Esophagus squamous epithelium (tissue), 5 donors: ENCODE data around the gene RBM10. TPM values are rescaled to one million over a fixed set of nuclear protein-coding genes. Genes with fewer than 3 reads are reported as not detected.

Experiments used
- DNase-seq: peaks from one replicate; lab custom pipeline; 2025; lab: John Stamatoyannopoulos, UW
- H3K27ac ChIP-seq, 4 donors: fragments of 200-600 bp; sonication (generic); one replicate each; pipeline ENCODE4 v1.5.1; 2016 to 2019; ENCODE audit warnings: mild to moderate bottlenecking in 1 of 4
- H3K27me3 ChIP-seq, 4 donors: fragments of 200-600 bp; sonication (generic); 1 replicate in 3 of 4; 2 replicates in 1 of 4; pipeline versions ENCODE4 v1.5.1 to v1.6.0; 2017 to 2021; ENCODE audit warnings: antibody characterized with exemption in 1 of 4
- H3K36me3 ChIP-seq, 3 donors: fragments of 200-600 bp; sonication (generic); one replicate each; pipeline ENCODE4 v1.5.1; 2016 to 2019
- H3K4me1 ChIP-seq, 3 donors: fragments of 200-600 bp; sonication (generic); one replicate each; pipeline ENCODE4 v1.5.1; 2017 to 2019
- H3K4me3 ChIP-seq, 4 donors: fragments of 200-600 bp; sonication (generic); 1 replicate in 3 of 4; 2 replicates in 1 of 4; pipeline ENCODE4 v1.5.1; 2016 to 2019; ENCODE audit warnings: mild to moderate bottlenecking in 2 of 4, moderate library complexity in 1 of 4
- H3K9me3 ChIP-seq, 3 donors: fragments of 200-600 bp; sonication (generic); one replicate each; pipeline ENCODE4 v1.5.1; 2016 to 2019
- POLR2A ChIP-seq, 4 donors: fragments of 450-650 bp; IDR thresholded peaks; one replicate each; pipeline ENCODE4 v1.6.1; 2017; ENCODE audit warnings: antibody characterized with exemption in 4 of 4, mild to moderate bottlenecking in 4 of 4, moderate library complexity in 3 of 4
- WGBS, 2 donors: methylation state at CpG; one replicate each; pipeline ENCODE4 v1.1.5; 2018; 5-methylcytosine and 5-hydroxymethylcytosine counted together
- intact Hi-C: fragments of 100-400 bp; cut with DNase I; formaldehyde crosslinking; loops from one replicate; pipeline ENCODE4 v1.15.0; 2022
- total RNA-seq, 4 donors: library from RNA; depleted of rRNA; stranded (reverse); fragments of >200 nt; gene quantifications; one replicate each; pipeline ENCODE4 v1.1.0, GENCODE V29; 2016
- TF ChIP-seq, protein P1 (sequence below), 6 experiments: fragments of 450-650 bp in 4 of 6; fragments of 200-600 bp in 2 of 6; sonication (generic) in 2 of 6; IDR thresholded peaks; one replicate each; pipeline ENCODE4 v1.5.1; 2016 to 2019; ENCODE audit warnings: antibody characterized with exemption in 6 of 6, mild to moderate bottlenecking in 4 of 6, moderate library complexity in 4 of 6
- donor health status: DM: yes; HTN: yes; CAD: no.

The RBM10 gene
- total RNA-seq, 4 donors from 2014 or later, result 28.1 to 35.6 (median 28.6) TPM

DNA sequence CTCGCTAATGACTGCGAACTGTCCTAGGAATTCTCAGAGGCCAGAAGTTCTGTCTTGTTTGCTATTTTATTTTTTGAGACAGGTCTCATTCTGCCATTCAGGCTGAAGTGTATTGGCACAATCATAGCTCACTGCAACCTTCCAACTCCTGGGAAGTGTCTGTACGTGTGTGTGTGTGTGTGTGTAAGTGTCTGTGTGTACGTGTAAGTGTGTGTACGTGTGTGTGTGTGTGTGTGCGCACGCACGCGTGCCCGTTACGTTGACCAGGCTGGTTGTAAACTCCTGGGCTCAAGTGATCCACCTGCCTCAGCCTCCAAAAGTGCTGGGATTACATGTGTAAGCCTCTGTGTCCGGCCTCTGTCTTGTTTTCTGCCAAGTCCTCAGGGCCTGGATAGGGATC is 63.1 kb downstream of the RBM10 start:
- intact Hi-C loops, result loop anchor here (10.0 kb wide), 1 partner anchor 177 kb away; no protein-coding TSS in a partner anchor
- H3K9me3 ChIP-seq, result no peaks in the 10 kb centered on the region
- no peak overlapping the region for H3K4me3 ChIP-seq
- H3K27ac ChIP-seq, result no peak overlapping the region
- H3K4me1 ChIP-seq, result no peaks in the 10 kb centered on the region
- 87 to 96% methylated on average over 3 to 11 of the region's 12 CpGs for whole genome bisulfite sequencing, 2 donors
- H3K27me3 ChIP-seq, result no peaks in the 10 kb centered on the region
- no peak for TF ChIP-seq POLR2A (IDR thresholded peaks at IDR 0.05)
- H3K36me3 ChIP-seq, result peaks cover 52 to 100% (median 76%) of the 10 kb centered on the region in 3 donors
- DNase-seq, result no peak

DNA sequence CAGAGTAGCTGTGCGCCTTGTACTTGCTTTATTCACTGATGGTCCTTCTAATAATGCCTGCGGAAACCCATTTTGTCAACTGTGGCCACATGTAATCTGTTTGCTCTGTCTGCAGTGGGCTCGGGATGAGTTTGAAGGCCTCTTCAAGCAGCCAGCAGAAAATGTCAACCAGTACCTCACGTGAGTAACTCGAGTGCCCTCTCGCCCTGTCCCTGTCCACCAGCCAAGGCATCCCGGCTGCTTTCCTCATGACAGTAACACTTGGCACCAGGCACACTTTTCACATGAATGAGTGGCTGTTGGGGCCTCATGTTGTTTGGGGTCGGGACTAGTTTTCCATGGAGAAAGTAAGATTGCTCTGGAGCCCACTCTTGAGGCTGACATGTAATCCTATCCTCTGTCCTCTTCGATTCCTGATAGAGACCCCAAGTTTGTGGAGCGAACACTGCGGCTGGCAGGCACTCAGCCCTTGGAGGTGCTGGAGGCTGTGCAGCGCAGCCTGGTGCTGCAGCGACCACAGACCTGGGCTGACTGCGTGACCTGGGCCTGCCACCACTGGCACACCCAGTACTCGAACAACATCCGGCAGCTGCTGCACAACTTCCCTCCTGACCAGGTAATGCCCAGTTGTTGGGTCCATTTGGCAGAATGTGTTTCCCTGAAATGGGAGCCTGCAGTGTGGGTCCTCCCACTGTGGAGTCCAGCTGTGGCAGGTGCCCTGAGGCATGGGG is 64.7 kb downstream of the RBM10 start:
- no peak for DNase-seq
- Histone ChIP-seq H3K27ac (no peak overlapping the region), H3K36me3 (peaks cover 59 to 100% (median 67%) of the 10 kb centered on the region in 3 donors), H3K27me3 (no peaks in the 10 kb centered on the region), H3K4me1 (no peaks in the 10 kb centered on the region), H3K9me3 (no peaks in the 10 kb centered on the region), H3K4me3 (no peak overlapping the region)
- TF ChIP-seq, protein P1, sequence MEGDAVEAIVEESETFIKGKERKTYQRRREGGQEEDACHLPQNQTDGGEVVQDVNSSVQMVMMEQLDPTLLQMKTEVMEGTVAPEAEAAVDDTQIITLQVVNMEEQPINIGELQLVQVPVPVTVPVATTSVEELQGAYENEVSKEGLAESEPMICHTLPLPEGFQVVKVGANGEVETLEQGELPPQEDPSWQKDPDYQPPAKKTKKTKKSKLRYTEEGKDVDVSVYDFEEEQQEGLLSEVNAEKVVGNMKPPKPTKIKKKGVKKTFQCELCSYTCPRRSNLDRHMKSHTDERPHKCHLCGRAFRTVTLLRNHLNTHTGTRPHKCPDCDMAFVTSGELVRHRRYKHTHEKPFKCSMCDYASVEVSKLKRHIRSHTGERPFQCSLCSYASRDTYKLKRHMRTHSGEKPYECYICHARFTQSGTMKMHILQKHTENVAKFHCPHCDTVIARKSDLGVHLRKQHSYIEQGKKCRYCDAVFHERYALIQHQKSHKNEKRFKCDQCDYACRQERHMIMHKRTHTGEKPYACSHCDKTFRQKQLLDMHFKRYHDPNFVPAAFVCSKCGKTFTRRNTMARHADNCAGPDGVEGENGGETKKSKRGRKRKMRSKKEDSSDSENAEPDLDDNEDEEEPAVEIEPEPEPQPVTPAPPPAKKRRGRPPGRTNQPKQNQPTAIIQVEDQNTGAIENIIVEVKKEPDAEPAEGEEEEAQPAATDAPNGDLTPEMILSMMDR (IDR thresholded peaks at IDR 0.05), result no peak
- no peak for TF ChIP-seq POLR2A (IDR thresholded peaks at IDR 0.05)
- intact Hi-C loops, result loop anchor here (10.0 kb wide), 1 partner anchor 175 kb away; no protein-coding TSS in a partner anchor
- WGBS, 2 donors, result 80 to 93% methylated on average over 1 to 10 of the region's 16 CpGs

DNA sequence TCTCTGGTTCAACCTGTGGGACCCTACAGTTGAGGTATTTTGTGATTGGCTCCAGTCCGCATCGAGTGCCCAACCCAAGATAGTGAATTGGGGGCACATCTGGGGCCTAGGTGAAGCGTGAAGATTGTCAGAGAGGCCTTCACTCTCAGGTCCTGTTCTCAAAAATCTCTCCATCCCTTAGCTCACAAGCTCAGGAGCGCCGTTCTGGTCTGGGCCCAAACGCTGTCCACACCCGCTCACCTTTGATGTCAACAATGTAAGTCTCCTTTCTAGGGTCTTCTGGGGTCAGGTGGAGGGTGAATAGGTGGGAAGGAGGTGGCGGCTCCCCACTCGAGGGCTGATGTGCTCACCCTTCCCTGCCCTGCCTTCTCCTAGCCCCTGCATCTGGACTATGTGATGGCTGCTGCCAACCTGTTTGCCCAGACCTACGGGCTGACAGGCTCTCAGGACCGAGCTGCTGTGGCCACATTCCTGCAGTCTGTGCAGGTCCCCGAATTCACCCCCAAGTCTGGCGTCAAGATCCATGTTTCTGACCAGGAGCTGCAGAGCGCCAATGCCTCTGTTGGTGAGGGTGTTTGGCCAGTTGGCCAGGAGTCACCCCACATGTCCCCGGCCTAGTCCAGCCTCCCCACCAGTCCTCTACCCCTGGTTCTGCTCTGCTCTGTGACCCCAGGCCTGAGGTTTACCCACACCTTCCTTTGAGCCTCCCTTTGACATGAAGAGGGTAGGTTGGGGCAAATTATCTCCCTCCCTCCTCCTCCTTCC is 65.8 kb downstream of the RBM10 start:
- DNase-seq, result no peak
- Histone ChIP-seq H3K9me3 (no peaks in the 10 kb centered on the region), H3K27me3 (no peaks in the 10 kb centered on the region), H3K36me3 (peaks cover 56 to 100% (median 66%) of the 10 kb centered on the region in 3 donors), H3K4me1 (no peaks in the 10 kb centered on the region), H3K4me3 (no peak overlapping the region), H3K27ac (no peak overlapping the region)
- TF ChIP-seq POLR2A (IDR thresholded peaks at IDR 0.05), result no peak
- TF ChIP-seq, protein P1 (IDR thresholded peaks at IDR 0.05), result no peak
- WGBS, 2 donors, result 92 to 100% methylated on average over 1 to 15 of the region's 15 CpGs
- intact Hi-C loops, result no loop called here

DNA sequence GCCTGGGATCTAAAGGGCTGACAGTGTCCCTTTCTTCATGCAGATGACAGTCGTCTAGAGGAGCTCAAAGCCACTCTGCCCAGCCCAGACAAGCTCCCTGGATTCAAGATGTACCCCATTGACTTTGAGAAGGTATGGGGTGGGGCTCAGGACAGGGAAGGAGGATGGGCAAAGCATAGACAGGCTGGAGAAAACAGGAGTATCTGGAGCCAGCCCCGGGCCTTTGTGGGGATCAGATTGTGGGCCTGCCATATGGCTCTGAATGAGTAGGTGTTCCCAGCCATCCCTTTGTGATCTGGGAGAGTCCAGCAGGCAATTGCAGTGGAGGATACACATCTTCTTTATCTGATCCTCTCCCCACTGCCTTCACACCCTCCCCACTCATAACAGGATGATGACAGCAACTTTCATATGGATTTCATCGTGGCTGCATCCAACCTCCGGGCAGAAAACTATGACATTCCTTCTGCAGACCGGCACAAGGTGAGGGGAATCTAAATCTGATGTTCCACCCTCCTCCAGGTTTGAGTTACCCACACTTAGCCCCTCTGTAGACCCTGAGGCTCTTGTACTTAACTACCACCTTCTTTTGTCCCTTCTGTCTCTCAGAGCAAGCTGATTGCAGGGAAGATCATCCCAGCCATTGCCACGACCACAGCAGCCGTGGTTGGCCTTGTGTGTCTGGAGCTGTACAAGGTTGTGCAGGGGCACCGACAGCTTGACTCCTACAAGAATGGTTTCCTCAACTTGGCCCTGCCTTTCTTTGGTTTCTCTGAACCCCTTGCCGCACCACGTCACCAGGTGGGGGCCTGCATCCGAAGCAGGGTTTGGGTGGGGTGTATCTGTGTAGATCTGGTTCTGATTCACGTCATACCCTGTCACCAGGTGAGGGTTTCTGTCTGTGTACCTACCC is 67.6 kb downstream of the RBM10 start:
- Histone ChIP-seq H3K27ac (no peak overlapping the region), H3K4me3 (no peak overlapping the region), H3K27me3 (no peaks in the 10 kb centered on the region), H3K4me1 (peaks cover 0 to 15% (median 10%) of the 10 kb centered on the region in 3 donors), H3K36me3 (peaks cover 43 to 86% (median 59%) of the 10 kb centered on the region in 3 donors), H3K9me3 (no peaks in the 10 kb centered on the region)
- intact Hi-C loops, result no loop called here
- 85 to 92% methylated on average over 7 to 11 of the region's 12 CpGs for WGBS, 2 donors
- DNase-seq, result no peak
- TF ChIP-seq, protein P1 (IDR thresholded peaks at IDR 0.05), result no peak
- no peak for TF ChIP-seq POLR2A (IDR thresholded peaks at IDR 0.05)

DNA sequence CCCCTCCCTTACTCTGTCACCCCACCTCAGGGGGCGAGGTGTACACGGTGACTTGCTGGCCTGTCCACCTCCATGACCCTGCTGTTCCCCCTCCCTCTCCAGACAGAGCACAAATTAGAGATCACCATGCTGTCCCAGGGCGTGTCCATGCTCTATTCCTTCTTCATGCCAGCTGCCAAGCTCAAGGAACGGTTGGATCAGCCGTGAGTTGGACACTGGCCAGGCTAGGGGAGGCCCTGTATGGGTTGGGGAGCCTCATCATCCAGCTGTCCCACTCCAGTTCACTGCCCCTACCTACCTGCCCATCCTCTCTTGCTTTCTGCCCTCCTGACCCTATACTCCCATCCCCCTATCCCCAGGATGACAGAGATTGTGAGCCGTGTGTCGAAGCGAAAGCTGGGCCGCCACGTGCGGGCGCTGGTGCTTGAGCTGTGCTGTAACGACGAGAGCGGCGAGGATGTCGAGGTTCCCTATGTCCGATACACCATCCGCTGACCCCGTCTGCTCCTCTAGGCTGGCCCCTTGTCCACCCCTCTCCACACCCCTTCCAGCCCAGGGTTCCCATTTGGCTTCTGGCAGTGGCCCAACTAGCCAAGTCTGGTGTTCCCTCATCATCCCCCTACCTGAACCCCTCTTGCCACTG is 69.5 kb downstream of the RBM10 start:
- Histone ChIP-seq H3K4me3 (no peak overlapping the region), H3K9me3 (no peaks in the 10 kb centered on the region), H3K4me1 (peaks cover 3 to 18% (median 10%) of the 10 kb centered on the region in 3 donors), H3K36me3 (peaks cover 43 to 67% (median 54%) of the 10 kb centered on the region in 3 donors), H3K27ac (no peak overlapping the region), H3K27me3 (no peaks in the 10 kb centered on the region)
- intact Hi-C loops, result no loop called here
- TF ChIP-seq, protein P1 (IDR thresholded peaks at IDR 0.05), result no peak
- TF ChIP-seq POLR2A (IDR thresholded peaks at IDR 0.05), result no peak
- no peak for DNase-seq
- 39 to 87% methylated on average over 3 to 20 of the region's 20 CpGs for WGBS, 2 donors
